GM12878 (cell line): ENCODE measurements around the gene NHERF2. TPM values are rescaled to one million over a fixed set of nuclear protein-coding genes. Genes with fewer than 3 reads are reported as not detected.

ENCODE experiments used
- ATAC-seq: fragments of 200-7000 bp; cut with Tn5 transposase; 3 replicates; pipeline ENCODE4 v1.9.1; 2020; ENCODE audit warnings: mild to moderate bottlenecking, moderate library complexity
- BruUV-seq: library from RNA; stranded (reverse); fragments of 400-500 nt; replicated peaks from 2 replicates; lab custom pipeline; 2021; lab: Mats Ljungman, UMichigan
- CTCF ChIA-PET: fragments of 300-600 bp; sonication (Branson Sonifier 250); formaldehyde crosslinking; extraction: SDS; loops from one replicate; lab custom pipeline; 2021; ENCODE audit warnings: inconsistent platforms; lab: Yijun Ruan, JAX
- POLR2A ChIA-PET: fragments of 350-600 bp; formaldehyde crosslinking; extraction: SDS; loops from one replicate; lab custom pipeline; 2021; ENCODE audit warnings: inconsistent platforms; lab: Charles Lee
- RAD21 ChIA-PET: fragments of 300-600 bp; sonication (Branson Sonifier 250); formaldehyde crosslinking; loops from one replicate; lab custom pipeline; 2023; ENCODE audit warnings: antibody characterized with exemption; ENCODE audit not compliant: unreplicated experiment; lab: Charles Lee
- SMC1A ChIA-PET: fragments of 300-600 bp; sonication (Branson Sonifier 250); formaldehyde crosslinking; loops from one replicate; lab custom pipeline; 2023; ENCODE audit not compliant: unreplicated experiment, uncharacterized antibody; lab: Charles Lee
- DNase-seq: peaks from one replicate; pipeline ENCODE4 v3.0.0-alpha.2; 2011; ENCODE audit warnings: low read depth, low spot score
- FAIRE-seq: peaks from 3 replicates; lab custom pipeline; 2011; peaks lifted over from hg19 to GRCh38; lab: Jason Lieb, UNC
- H2AFZ ChIP-seq: 2 replicates; pipeline ENCODE4 v1.6.0; 2011; ENCODE audit warnings: low read depth, low read length, control low read depth; ENCODE audit not compliant: control insufficient read depth
- H3K27ac ChIP-seq: 2 replicates; pipeline ENCODE4 v1.5.1; 2011; ENCODE audit warnings: control low read depth; ENCODE audit not compliant: control insufficient read depth, insufficient read depth
- H3K27me3 ChIP-seq, 2 experiments: replicated peaks in 1 of 2; 2 replicates each; pipeline versions ENCODE4 v1.6.0 to v1.6.1; 2011; ENCODE audit warnings: low read length in 1 of 2; ENCODE audit not compliant: control insufficient read depth in 2 of 2, insufficient read depth in 2 of 2
- H3K36me3 ChIP-seq, 2 experiments: 2 replicates each; pipeline ENCODE4 v1.5.1; 2011; ENCODE audit warnings: low read length in 1 of 2; ENCODE audit not compliant: control insufficient read depth in 2 of 2, insufficient read depth in 2 of 2
- H3K4me1 ChIP-seq: 2 replicates; pipeline ENCODE4 v1.6.1; 2011; ENCODE audit warnings: mild to moderate bottlenecking, low read length, moderate library complexity, mixed read lengths; ENCODE audit not compliant: control insufficient read depth, insufficient read depth
- H3K4me2 ChIP-seq: 2 replicates; pipeline ENCODE4 v1.6.0; 2011; ENCODE audit warnings: control low read depth; ENCODE audit not compliant: control insufficient read depth, insufficient read depth
- H3K4me3 ChIP-seq: fragments of 200-600 bp; sonication (generic); 2 replicates; pipeline ENCODE4 v1.5.1; 2016
- H3K79me2 ChIP-seq: 2 replicates; pipeline ENCODE4 v1.6.0; 2011; ENCODE audit warnings: low read length; ENCODE audit not compliant: control insufficient read depth, insufficient read depth
- H3K9ac ChIP-seq: 2 replicates; pipeline ENCODE4 v1.8.0; 2011; ENCODE audit warnings: low read length, control low read depth, mixed read lengths; ENCODE audit not compliant: control insufficient read depth, insufficient read depth
- H3K9me3 ChIP-seq: replicated peaks from 3 replicates; pipeline ENCODE4 v1.5.1; 2011; ENCODE audit warnings: mild to moderate bottlenecking, low read length; ENCODE audit not compliant: control insufficient read depth, insufficient read depth
- H4K20me1 ChIP-seq: 2 replicates; pipeline ENCODE4 v1.6.0; 2011; ENCODE audit not compliant: control insufficient read depth, insufficient read depth
- EP300 ChIP-seq, 2 experiments: fragments of 150-350 bp in 1 of 2; IDR thresholded peaks; 2 replicates each; pipeline ENCODE4 v1.6.1; 2011 to 2012; ENCODE audit warnings: low read depth in 2 of 2, low read length in 2 of 2, borderline replicate concordance in 1 of 2, improper control_type of control experiment in 1 of 2, inconsistent platforms in 1 of 2; ENCODE audit not compliant: control insufficient read depth in 1 of 2
- GATAD2B ChIP-seq: fragments of 450-650 bp; conservative IDR thresholded peaks from 2 replicates; pipeline ENCODE4 v1.6.1; 2017; ENCODE audit warnings: low read depth, mild to moderate bottlenecking, moderate library complexity
- HDGF ChIP-seq: fragments of 450-650 bp; IDR thresholded peaks from 2 replicates; pipeline ENCODE4 v1.6.1; 2016; ENCODE audit warnings: antibody characterized with exemption
- LARP7 ChIP-seq: fragments of 450-650 bp; IDR thresholded peaks from 2 replicates; pipeline ENCODE4 v1.6.1; 2017; ENCODE audit warnings: mild to moderate bottlenecking
- MLLT1 ChIP-seq: fragments of 450-650 bp; IDR thresholded peaks from 2 replicates; pipeline ENCODE4 v1.6.1; 2016; ENCODE audit warnings: mild to moderate bottlenecking
- MTA2 ChIP-seq: fragments of 450-650 bp; IDR thresholded peaks from 2 replicates; pipeline ENCODE4 v1.6.1; 2016; ENCODE audit warnings: low read depth, mild to moderate bottlenecking, moderate library complexity
- NFIC ChIP-seq: IDR thresholded peaks from 2 replicates; pipeline ENCODE4 v1.6.1; 2012; ENCODE audit warnings: low read depth, mild to moderate bottlenecking, inconsistent platforms, low read length, moderate library complexity
- NFXL1 ChIP-seq: fragments of 450-650 bp; IDR thresholded peaks from 2 replicates; pipeline ENCODE4 v1.6.1; 2017; ENCODE audit warnings: antibody characterized with exemption, mild to moderate bottlenecking, borderline replicate concordance
- POLR2A ChIP-seq: IDR thresholded peaks from 2 replicates; pipeline ENCODE4 v1.6.1; 2011; ENCODE audit warnings: low read depth, mild to moderate bottlenecking, low read length
- POLR2AphosphoS2 ChIP-seq: IDR thresholded peaks from 2 replicates; pipeline ENCODE4 v1.6.1; 2011; ENCODE audit warnings: low read depth, mild to moderate bottlenecking, low read length, improper control_type of control experiment, moderate library complexity
- POU2F2 ChIP-seq: IDR thresholded peaks from 3 replicates; pipeline ENCODE4 v1.6.1; 2011; ENCODE audit warnings: low read depth, mild to moderate bottlenecking, low read length, borderline replicate concordance
- RAD51 ChIP-seq: fragments of 450-650 bp; IDR thresholded peaks from 2 replicates; pipeline ENCODE4 v1.6.1; 2016; ENCODE audit warnings: moderate library complexity, mild to moderate bottlenecking, inconsistent platforms
- RCOR1 ChIP-seq: conservative IDR thresholded peaks from 2 replicates; pipeline ENCODE4 v1.6.1; 2012; ENCODE audit warnings: low read depth, low read length, improper control_type of control experiment
- SREBF2 ChIP-seq: IDR thresholded peaks from 2 replicates; pipeline ENCODE4 v1.6.1; 2012; ENCODE audit warnings: mild to moderate bottlenecking, low read length
- TAF1 ChIP-seq: IDR thresholded peaks from 2 replicates; pipeline ENCODE4 v1.6.1; 2011; ENCODE audit warnings: mild to moderate bottlenecking, low read depth, low read length, borderline replicate concordance
- ZBTB33 ChIP-seq: fragments of 450-650 bp; IDR thresholded peaks from 2 replicates; pipeline ENCODE4 v1.6.1; 2017; ENCODE audit warnings: mild to moderate bottlenecking
- ZNF207 ChIP-seq: fragments of 450-650 bp; IDR thresholded peaks from 2 replicates; pipeline ENCODE4 v1.6.1; 2014; ENCODE audit warnings: antibody characterized with exemption, mild to moderate bottlenecking, borderline replicate concordance
- WGBS: methylation state at CpG from one replicate; pipeline ENCODE4 v1.1.6; 2016; ENCODE audit warnings: low lambda C conversion rate; ENCODE audit not compliant: insufficient replicate concordance, insufficient coverage; ENCODE audit errors: missing lambda C conversion rate; 5-methylcytosine and 5-hydroxymethylcytosine counted together
- in situ Hi-C: fragments of 300-500 bp; cut with MboI; formaldehyde crosslinking; loops from 9 replicates; pipeline ENCODE4 v1.14.3; 2018; ENCODE audit warnings: mixed read lengths
- intact Hi-C: fragments of 100-400 bp; cut with micrococcal nuclease; formaldehyde crosslinking; loops from one replicate; pipeline ENCODE4 v1.14.2; 2022; ENCODE audit not compliant: unreplicated experiment
- polyA plus RNA-seq, 11 experiments: library from polyadenylated mRNA; depleted of rRNA in 4 of 11; unstranded in 6 of 11; stranded (reverse) in 5 of 11; fragments of >200 nt; fragmentation: Nextera tagmentation in 4 of 11; fragmentation: Illumina TruSeq in 1 of 11; extraction: Ambion mirVana in 4 of 11; extraction: Trizol in 1 of 11; gene quantifications; 1 replicate in 1 of 11; 2 replicates in 10 of 11; pipeline versions ENCODE4 v1.2.1 to v1.2.3, GENCODE V29; 2011 to 2016; ENCODE audit warnings: inconsistent platforms in 2 of 11, missing spikeins in 2 of 11, low read depth in 1 of 11
- total RNA-seq, 4 experiments: library from RNA; depleted of rRNA in 3 of 4; stranded (reverse); fragments of >200 nt in 3 of 4; fragmentation: Illumina TruSeq in 1 of 4; extraction: Trizol in 1 of 4; gene quantifications; 2 replicates each; pipeline versions ENCODE4 v1.2.1 to v1.2.3, GENCODE V29; 2013 to 2021

Gene NHERF2
- total and polyA plus RNA-seq, 10 of the 15 experiments (the other 5 are each of a cell fraction or from before 2014, with no cell fraction given) = 0.05 to 0.31 (median 0.08) TPM; not detected in 4

- TF ChIP-seq MLLT1 = no peak
- TF ChIP-seq NFXL1 = no peak
- no peak for TF ChIP-seq POLR2AphosphoS2
- TF ChIP-seq POU2F2 = no peak
- no peak for TF ChIP-seq SREBF2
- no peak for TF ChIP-seq EP300 (IDR thresholded peaks at IDR 0.05; ENCODE audit: borderline replicate concordance in 1 of 2, control insufficient read depth in 1 of 2, low read depth in 2 of 2, low read length in 2 of 2)
These were observed 13.5 kb downstream of the NHERF2 start (continued) for GRCh38 chr16:2040041-2040786.

GRCh38 chr16:2040787-2041522, 14.3 kb downstream of the NHERF2 start:
- WGBS = 79% methylated on average over 19 of the region's 20 CpGs
- Histone ChIP-seq H2AFZ (no peak overlapping the region), H3K4me1 (peaks cover 18% of the 10 kb centered on the region), H3K79me2 (no peaks in the 10 kb centered on the region), H3K9me3 (no peaks in the 10 kb centered on the region), H3K4me2 (no peak overlapping the region), H4K20me1 (no peaks in the 10 kb centered on the region), H3K9ac (no peak overlapping the region), H3K4me3 (no peak overlapping the region), H3K27ac (no peak overlapping the region), H3K36me3 (peaks cover 0 to 1% of the 10 kb centered on the region in 2 experiments; a peak in 2 of 4 replicates), H3K27me3 (no peaks in the 10 kb centered on the region)
- no peak for DNase-seq
- in situ Hi-C loops = no loop called here
- intact Hi-C loops = no loop called here
- ChIA-PET RAD21 (no interaction called here), POLR2A (no interaction called here), CTCF (interaction anchor here (0.6 kb wide), 1 partner anchor 100 kb away, joined by 3 read pairs; no protein-coding TSS in a partner anchor), SMC1A (no interaction called here)
- no peak for FAIRE-seq
- ATAC-seq = no peak
- BruUV-seq = no TSS peak
- TF ChIP-seq HDGF = no peak
- TF ChIP-seq MTA2 = no peak
- TF ChIP-seq RCOR1 = no peak
- no peak for TF ChIP-seq NFIC
- TF ChIP-seq RAD51 = no peak
- no peak for TF ChIP-seq LARP7
- TF ChIP-seq ZBTB33 = no peak
- TF ChIP-seq POLR2A = no peak
- no peak for TF ChIP-seq GATAD2B
- TF ChIP-seq ZNF207 = no peak
- no peak for TF ChIP-seq TAF1
